ENCODE data around the gene HES3. TPM values are rescaled to one million over a fixed set of nuclear protein-coding genes. Genes with fewer than 3 reads are reported as not detected.

The HES3 gene
- polyA plus RNA-seq, 1 experiment, result not detected

DNA sequence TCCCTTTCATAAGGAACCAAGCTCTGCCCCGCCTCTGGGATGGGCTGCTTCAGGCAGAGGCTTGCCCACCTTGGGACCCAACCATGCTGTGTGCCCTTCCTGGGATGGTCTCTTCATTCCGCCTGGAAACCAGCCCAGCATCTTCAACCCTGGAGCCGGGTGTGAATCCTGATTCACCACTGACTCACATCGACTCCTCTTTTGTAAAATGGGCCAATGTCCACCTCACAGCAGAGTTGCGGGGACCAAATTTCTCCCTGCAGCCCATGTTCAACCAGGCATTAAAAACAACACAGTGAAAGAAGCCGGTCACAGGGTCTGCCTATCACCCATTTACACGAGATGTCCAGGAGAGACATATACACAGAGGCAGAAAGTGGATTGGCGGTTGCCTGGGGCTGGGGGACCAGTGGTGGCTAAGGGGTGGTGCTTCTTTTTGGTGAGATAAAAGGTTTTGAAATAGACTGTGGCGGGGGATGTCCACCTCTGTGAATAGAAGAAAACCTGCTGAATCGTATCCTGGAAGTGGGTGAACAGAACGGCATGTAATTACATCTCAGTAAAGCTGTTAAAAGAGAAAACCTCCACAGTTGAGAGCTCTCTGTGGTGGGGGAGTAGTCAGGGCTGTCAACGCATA is 23.8 kb downstream of the HES3 start:
- TF ChIP-seq, protein P1, sequence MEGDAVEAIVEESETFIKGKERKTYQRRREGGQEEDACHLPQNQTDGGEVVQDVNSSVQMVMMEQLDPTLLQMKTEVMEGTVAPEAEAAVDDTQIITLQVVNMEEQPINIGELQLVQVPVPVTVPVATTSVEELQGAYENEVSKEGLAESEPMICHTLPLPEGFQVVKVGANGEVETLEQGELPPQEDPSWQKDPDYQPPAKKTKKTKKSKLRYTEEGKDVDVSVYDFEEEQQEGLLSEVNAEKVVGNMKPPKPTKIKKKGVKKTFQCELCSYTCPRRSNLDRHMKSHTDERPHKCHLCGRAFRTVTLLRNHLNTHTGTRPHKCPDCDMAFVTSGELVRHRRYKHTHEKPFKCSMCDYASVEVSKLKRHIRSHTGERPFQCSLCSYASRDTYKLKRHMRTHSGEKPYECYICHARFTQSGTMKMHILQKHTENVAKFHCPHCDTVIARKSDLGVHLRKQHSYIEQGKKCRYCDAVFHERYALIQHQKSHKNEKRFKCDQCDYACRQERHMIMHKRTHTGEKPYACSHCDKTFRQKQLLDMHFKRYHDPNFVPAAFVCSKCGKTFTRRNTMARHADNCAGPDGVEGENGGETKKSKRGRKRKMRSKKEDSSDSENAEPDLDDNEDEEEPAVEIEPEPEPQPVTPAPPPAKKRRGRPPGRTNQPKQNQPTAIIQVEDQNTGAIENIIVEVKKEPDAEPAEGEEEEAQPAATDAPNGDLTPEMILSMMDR (IDR thresholded peaks at IDR 0.05; ENCODE audit: low read depth, low read length), result no peak
- POLR2A ChIA-PET, result no interaction called here
- Histone ChIP-seq H3K27ac (ENCODE audit: low read depth, low read length) (no peak overlapping the region), H3K27me3 (ENCODE audit: control insufficient read depth, insufficient read depth, low read length) (no peaks in the 10 kb centered on the region), H3K4me3 (ENCODE audit: low read depth, low read length) (no peak overlapping the region), H3K9me3 (ENCODE audit: control insufficient read depth, insufficient read depth, low read length) (no peaks in the 10 kb centered on the region; the same call in 1 of the 2 replicates)
- CTCF ChIA-PET, result interaction anchor here (1.2 to 1.5 kb wide), 2 partner anchors 21 to 23 kb away, joined by 3 to 7 read pairs; no protein-coding TSS in a partner anchor
- DNase-seq (ENCODE audit: low read depth, low spot score), result no peak

- CTCF ChIA-PET, result interaction anchor here (1.2 kb wide), 1 partner anchor 21 kb away, joined by 7 read pairs; no protein-coding TSS in a partner anchor
- TF ChIP-seq, protein P1 (IDR thresholded peaks at IDR 0.05; ENCODE audit: low read depth, low read length), result no peak
Observed at GRCh38 chr1:6268415-6268814, 24.4 kb downstream of the HES3 start.

GRCh38 chr1:6269296-6269695 is 25.3 kb downstream of the HES3 start:
- ChIA-PET CTCF (no interaction called here), POLR2A (no interaction called here)
- Histone ChIP-seq H3K27ac (ENCODE audit: low read depth, low read length) (no peak overlapping the region), H3K9me3 (ENCODE audit: control insufficient read depth, insufficient read depth, low read length) (no peaks in the 10 kb centered on the region; the same call in 1 of the 2 replicates), H3K4me3 (ENCODE audit: low read depth, low read length) (no peak overlapping the region), H3K27me3 (ENCODE audit: control insufficient read depth, insufficient read depth, low read length) (no peaks in the 10 kb centered on the region)
- TF ChIP-seq, protein P1 (IDR thresholded peaks at IDR 0.05; ENCODE audit: low read depth, low read length), result no peak
- no peak for DNase-seq (ENCODE audit: low read depth, low spot score)

More at GRCh38 chr1:6268415-6268814, 24.4 kb downstream of the HES3 start:
- POLR2A ChIA-PET, result no interaction called here
- DNase-seq (ENCODE audit: low read depth, low spot score), result no peak
- no peaks in the 10 kb centered on the region; the same call in 1 of the 2 replicates for H3K9me3 ChIP-seq (ENCODE audit: control insufficient read depth, insufficient read depth, low read length)
- H3K4me3 ChIP-seq (ENCODE audit: low read depth, low read length), result no peak overlapping the region
- no peak overlapping the region for H3K27ac ChIP-seq (ENCODE audit: low read depth, low read length)
- H3K27me3 ChIP-seq (ENCODE audit: control insufficient read depth, insufficient read depth, low read length), result no peaks in the 10 kb centered on the region

DNA sequence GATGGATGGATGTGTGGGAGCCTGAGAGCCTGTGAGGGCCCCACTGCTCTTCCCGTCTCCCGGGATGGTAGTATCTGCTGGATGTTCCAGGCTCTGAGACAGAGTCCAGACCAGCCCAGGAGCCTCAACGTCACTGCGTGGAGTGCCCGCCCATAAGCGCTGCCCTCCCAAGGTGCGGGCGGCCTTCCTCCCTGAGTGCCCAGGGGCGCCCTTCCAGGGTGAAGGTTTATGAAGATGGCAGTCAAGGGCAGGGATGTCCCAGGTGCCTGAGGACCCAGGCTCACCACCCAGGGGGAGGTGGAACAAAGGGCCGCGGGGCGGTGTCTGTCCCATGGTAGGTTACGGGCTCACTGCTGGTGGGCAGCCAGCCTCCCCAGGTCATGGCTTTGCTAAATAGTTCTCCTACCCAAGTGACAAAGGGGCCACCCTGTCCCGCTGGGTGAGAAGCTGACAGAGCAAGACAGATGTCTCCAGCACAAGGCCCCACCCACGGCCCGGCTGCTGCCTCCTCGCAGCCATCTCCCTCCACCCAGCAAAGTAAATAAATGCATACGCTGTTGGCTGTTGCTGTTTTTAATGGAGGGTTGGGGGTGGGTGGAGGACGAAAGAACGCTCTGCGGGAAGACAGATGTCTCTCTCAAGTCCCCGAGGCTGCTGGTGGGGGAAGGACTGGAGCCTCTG is 25.9 kb downstream of the HES3 start:
- ChIA-PET CTCF (interaction anchor here (1.9 kb wide), 1 partner anchor 23 kb away, joined by 6 read pairs; no protein-coding TSS in a partner anchor), POLR2A (no interaction called here)
- H3K27me3 ChIP-seq (ENCODE audit: control insufficient read depth, insufficient read depth, low read length), result no peaks in the 10 kb centered on the region
- no peak for DNase-seq (ENCODE audit: low read depth, low spot score)
- H3K4me3 ChIP-seq (ENCODE audit: low read depth, low read length), result no peak overlapping the region
- H3K9me3 ChIP-seq (ENCODE audit: control insufficient read depth, insufficient read depth, low read length), result no peaks in the 10 kb centered on the region; the same call in 1 of the 2 replicates
- H3K27ac ChIP-seq (ENCODE audit: low read depth, low read length), result no peak overlapping the region
- TF ChIP-seq, protein P1 (IDR thresholded peaks at IDR 0.05; ENCODE audit: low read depth, low read length), result no peak

- POLR2A ChIA-PET, result no interaction called here
- CTCF ChIA-PET, result interaction anchor here (1.9 kb wide), 1 partner anchor 24 kb away, joined by 6 read pairs; no protein-coding TSS in a partner anchor
- no peak overlapping the region for H3K4me3 ChIP-seq (ENCODE audit: low read depth, low read length)
- no peaks in the 10 kb centered on the region for H3K27me3 ChIP-seq (ENCODE audit: control insufficient read depth, insufficient read depth, low read length)
- no peak for DNase-seq (ENCODE audit: low read depth, low spot score)
- TF ChIP-seq, protein P1 (IDR thresholded peaks at IDR 0.05; ENCODE audit: low read depth, low read length), result no peak
- H3K27ac ChIP-seq (ENCODE audit: low read depth, low read length), result no peak overlapping the region
- H3K9me3 ChIP-seq (ENCODE audit: control insufficient read depth, insufficient read depth, low read length), result no peaks in the 10 kb centered on the region; the same call in 1 of the 2 replicates
Observed at GRCh38 chr1:6270401-6270800, 26.4 kb downstream of the HES3 start.

All from AG04450 (cell line).